Ishikawa (cell line): Measurements from ENCODE around the gene HLA-DOA.
A peak's percentile ranks its signal among the peaks of the same experiment; 100 is the strongest.

ENCODE experiments used
- CEBPB ChIP-seq: IDR thresholded peaks from 2 replicates; pipeline ENCODE4 v1.6.1; 2012
- CREB1 ChIP-seq: IDR thresholded peaks from 2 replicates; pipeline ENCODE4 v1.6.1; 2012; ENCODE audit warnings: low read depth
- EGR1 ChIP-seq: IDR thresholded peaks from 2 replicates; pipeline ENCODE4 v1.6.1; 2012
- EP300 ChIP-seq: IDR thresholded peaks from 2 replicates; pipeline ENCODE4 v1.6.1; 2012; ENCODE audit warnings: borderline replicate concordance
- FOXM1 ChIP-seq: IDR thresholded peaks from 2 replicates; pipeline ENCODE4 v1.6.1; 2012; ENCODE audit warnings: low read depth, borderline replicate concordance
- MAX ChIP-seq: IDR thresholded peaks from 2 replicates; pipeline ENCODE4 v1.6.1; 2012
- NFIC ChIP-seq: IDR thresholded peaks from 2 replicates; pipeline ENCODE4 v1.6.1; 2012
- RAD21 ChIP-seq: IDR thresholded peaks from 2 replicates; pipeline ENCODE4 v1.6.1; 2012; ENCODE audit warnings: low read depth
- REST ChIP-seq: IDR thresholded peaks from 2 replicates; pipeline ENCODE4 v1.6.1; 2012; ENCODE audit warnings: low read depth, mild to moderate bottlenecking
- TAF1 ChIP-seq: IDR thresholded peaks from 2 replicates; pipeline ENCODE4 v1.6.1; 2012; ENCODE audit warnings: low read depth, mild to moderate bottlenecking
- TCF12 ChIP-seq: IDR thresholded peaks from 2 replicates; pipeline ENCODE4 v1.6.1; 2012; ENCODE audit warnings: low read depth
- TEAD4 ChIP-seq: IDR thresholded peaks from 2 replicates; pipeline ENCODE4 v1.6.1; 2012
- USF1 ChIP-seq: IDR thresholded peaks from 2 replicates; pipeline ENCODE4 v1.6.1; 2012
- YY1 ChIP-seq: IDR thresholded peaks from 2 replicates; pipeline ENCODE4 v1.6.1; 2012; ENCODE audit warnings: low read depth
- ZBTB7A ChIP-seq: IDR thresholded peaks from 2 replicates; pipeline ENCODE4 v1.6.1; 2012; ENCODE audit warnings: low read depth

Gene HLA-DOA

GRCh38 chr6:32970413-32971241 is 38.8 kb downstream of the HLA-DOA start:
- no peak for TF ChIP-seq USF1

GRCh38 chr6:32969685-32970412 is 39.5 kb downstream of the HLA-DOA start:
- no peak for TF ChIP-seq NFIC
- no peak for TF ChIP-seq CREB1
- no peak for TF ChIP-seq MAX
- no peak for TF ChIP-seq TEAD4
- peak; percentile 28; the same call in 1 of the 2 replicates for TF ChIP-seq ZBTB7A
- no peak for TF ChIP-seq CEBPB
- peak; percentile 47; the same call in 1 of the 2 replicates for TF ChIP-seq TCF12
- TF ChIP-seq FOXM1 = no peak
- no peak for TF ChIP-seq USF1
- no peak for TF ChIP-seq EGR1
- TF ChIP-seq REST = no peak
- no peak for TF ChIP-seq EP300
- TF ChIP-seq RAD21 = no peak
- no peak; the same call in 1 of the 2 replicates for TF ChIP-seq YY1
- no peak for TF ChIP-seq TAF1

GRCh38 chr6:32968867-32969684 is 40.3 kb downstream of the HLA-DOA start:
- TF ChIP-seq YY1 (no peak), ZBTB7A (0 out of 2 replicates have a peak, but pooled peaks have one; percentile 64), EP300 (no peak), MAX (peak; percentile 56), FOXM1 (no peak), NFIC (no peak), EGR1 (no peak), REST (no peak), RAD21 (no peak)

GRCh38 chr6:32968093-32968866 is 41.1 kb downstream of the HLA-DOA start, which contains the start of gene BRD2:
Gene BRD2, plus strand, starts transcription at chr6:32968594. Its CDS starts 4,305 bp downstream, at chr6:32972899.
- TF ChIP-seq MAX (peak; percentile 89), TAF1 (peak; percentile 62; the same call in 1 of the 2 replicates), REST (no peak), EGR1 (no peak), USF1 (peak; percentile 94), CREB1 (0 out of 2 replicates have a peak, but pooled peaks have one; percentile 51), CEBPB (no peak), ZBTB7A (no peak; the same call in 1 of the 2 replicates), TCF12 (peak; percentile 62), TEAD4 (no peak), EP300 (no peak), NFIC (no peak; the same call in 1 of the 2 replicates), YY1 (peak; percentile 91), RAD21 (no peak), FOXM1 (no peak)
